Peyer's patch (tissue), 4 donors: ENCODE results near the gene DHX8.

Source experiments
- CTCF ChIP-seq, 6 experiments: fragments of 450-650 bp in 4 of 6; fragments of 200-600 bp in 2 of 6; sonication (generic) in 1 of 6; IDR thresholded peaks; one replicate each; pipeline ENCODE4 v1.5.1; 2017 to 2019; ENCODE audit warnings: antibody characterized with exemption in 6 of 6, mild to moderate bottlenecking in 3 of 6, moderate library complexity in 1 of 6
- POLR2A ChIP-seq, 2 donors: fragments of 450-650 bp; IDR thresholded peaks; one replicate each; pipeline ENCODE4 v1.5.1; 2017; ENCODE audit warnings: antibody characterized with exemption in 2 of 2, mild to moderate bottlenecking in 2 of 2, moderate library complexity in 2 of 2

- no peak for TF ChIP-seq POLR2A (IDR thresholded peaks at IDR 0.05)
- no peak for TF ChIP-seq CTCF (IDR thresholded peaks at IDR 0.05)
Observed at GRCh38 chr17:43572368-43572980, 88.7 kb downstream of the DHX8 start.
